ENCODE measurements around the gene KRT77.
"Not testable (repeated sequence)": the region's sequence is repeated elsewhere in the genome, so short reads cannot be mapped to it uniquely, and the experiment has no call there.

KRT77 gene

DNA sequence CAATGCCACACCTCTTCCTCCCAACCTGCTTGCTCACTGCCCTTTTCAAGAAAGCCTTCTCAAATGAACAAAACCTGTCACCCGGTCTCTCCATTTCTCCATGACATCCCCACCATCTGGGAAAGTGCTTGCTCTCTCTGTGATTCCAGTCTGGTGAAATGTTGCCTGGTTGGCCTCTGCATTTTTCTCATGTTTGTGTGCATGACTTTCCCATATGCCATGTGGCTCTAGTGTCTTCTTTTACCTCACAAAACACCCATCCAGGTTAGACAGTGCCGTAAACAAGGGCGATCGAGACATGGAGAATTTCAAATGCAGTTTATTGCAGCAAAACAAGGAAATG, 28.9 kb downstream of the KRT77 start:
- DNase-seq (ENCODE audit: low spot score), result no peak

DNA sequence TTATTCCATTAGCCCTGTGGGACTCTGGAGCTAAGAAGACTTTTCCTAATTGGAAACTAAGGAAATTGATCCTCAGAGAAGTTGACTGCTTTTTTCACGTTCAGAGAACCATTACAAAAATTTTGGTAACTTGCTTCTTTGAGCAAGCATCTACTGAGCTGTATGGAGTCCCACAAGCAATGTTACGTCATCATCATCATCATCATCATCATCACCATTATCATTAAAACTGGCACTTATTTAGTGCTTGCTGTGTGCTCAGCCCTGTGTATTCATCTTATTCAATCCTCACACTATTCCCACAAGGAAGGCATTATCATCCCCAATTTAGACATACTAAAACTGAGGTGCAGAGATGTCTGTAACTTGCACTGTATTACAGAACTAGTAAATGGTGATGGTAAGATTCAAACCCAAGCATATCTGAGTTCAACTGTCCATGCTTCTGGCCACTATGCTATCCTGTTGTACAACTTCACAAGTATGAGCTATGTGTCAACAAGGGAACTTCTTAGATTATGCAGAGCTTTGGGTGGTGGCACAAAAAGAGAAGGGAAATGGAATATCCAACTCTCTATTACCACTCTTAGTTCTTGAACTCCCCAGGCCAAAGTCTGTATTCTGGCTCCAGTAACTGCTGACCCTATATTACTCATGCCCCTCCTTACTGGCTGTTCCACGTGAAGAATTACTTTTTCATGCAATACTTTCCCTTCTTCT, 29.5 kb downstream of the KRT77 start:
- no peak for DNase-seq (ENCODE audit: low spot score)

DNA sequence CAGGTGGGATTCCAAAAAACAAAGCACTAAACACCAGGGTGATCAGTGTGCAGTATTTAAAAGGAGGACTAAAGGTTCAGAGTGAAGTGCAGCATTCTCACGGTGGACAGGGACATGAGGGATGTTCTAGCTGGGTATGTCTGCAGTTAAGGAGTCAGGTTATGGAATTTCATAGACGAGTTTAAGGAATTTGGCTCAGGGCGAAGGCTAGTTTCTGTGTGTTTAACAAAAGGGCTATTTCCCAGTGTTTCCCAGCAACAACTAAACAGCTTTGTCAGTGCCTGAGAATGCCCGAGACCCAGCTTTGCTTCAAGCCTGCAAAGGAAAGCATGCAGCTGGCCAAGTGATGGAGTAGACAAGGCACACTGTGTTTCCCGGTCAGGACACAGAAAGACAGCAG, 30.1 kb downstream of the KRT77 start:
- no peak for DNase-seq (ENCODE audit: low spot score)

DNA sequence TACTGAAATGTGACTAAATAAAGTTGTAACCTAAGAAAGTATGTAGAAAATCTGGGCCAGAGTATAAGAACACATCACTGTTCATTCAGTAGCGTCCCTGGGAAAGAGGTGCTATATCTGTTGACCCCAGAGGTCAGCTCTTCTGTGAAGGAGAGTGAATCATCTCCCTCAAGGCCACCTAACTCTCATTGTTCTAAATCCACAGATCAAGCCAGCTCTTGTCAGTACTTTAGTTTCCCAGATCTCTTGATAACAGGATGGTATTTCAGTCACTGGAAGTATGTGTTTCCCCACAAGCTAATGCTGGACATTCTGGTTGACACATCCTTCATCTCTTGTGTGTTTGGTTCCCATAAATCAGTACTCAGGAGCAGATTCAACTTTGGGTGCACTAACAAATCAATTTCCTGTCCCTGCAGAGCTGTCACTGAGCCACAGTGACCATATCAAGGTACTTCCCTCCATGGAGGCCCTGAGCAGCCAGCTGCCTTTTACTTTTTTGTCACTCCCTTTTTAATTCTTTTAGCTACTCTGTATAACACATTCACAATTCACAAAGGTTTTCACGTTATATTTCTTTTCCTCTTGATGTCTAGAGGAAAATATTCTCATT, 30.9 kb downstream of the KRT77 start:
- no peak for DNase-seq (ENCODE audit: low spot score)

DNA sequence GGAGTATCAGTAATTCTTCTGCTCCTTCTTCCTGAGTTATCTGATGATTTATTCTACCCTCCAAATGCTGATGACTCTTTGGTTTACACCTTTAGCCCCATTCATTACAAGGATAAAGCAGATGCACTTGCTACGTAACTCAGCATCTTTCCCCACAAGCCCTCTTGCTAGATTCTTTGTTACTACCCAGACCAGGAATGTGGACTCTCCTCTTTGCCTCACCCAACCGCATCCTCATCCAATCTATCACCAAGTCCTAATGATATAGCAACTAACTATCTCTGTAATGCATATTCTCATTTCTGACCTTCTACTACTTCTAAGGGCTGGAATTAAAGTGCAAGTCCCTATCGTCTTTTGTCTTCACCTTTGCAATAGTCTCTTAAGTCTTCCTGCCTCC, 32.4 kb downstream of the KRT77 start:
- DNase-seq (ENCODE audit: low spot score), result no peak

DNA sequence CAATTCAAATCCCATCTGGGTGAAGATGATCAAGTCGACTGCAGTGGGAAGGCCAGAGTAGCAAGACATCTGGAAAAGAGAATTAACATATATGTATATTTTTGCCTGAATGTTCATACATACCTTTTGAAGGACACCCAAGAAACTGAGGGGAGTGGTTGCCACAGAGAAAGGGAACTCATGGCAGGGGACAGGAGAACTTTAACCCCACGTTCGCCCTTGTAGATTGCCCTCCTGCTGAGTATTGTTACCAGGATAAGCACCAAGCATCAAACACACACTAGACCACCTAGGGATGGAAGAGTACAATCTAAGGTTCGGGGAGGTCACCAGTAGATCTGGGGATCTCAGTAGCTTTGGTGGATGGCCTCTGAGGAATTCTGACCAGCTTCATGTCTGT, 32.8 kb downstream of the KRT77 start:
- no peak for DNase-seq (ENCODE audit: low spot score)

DNA sequence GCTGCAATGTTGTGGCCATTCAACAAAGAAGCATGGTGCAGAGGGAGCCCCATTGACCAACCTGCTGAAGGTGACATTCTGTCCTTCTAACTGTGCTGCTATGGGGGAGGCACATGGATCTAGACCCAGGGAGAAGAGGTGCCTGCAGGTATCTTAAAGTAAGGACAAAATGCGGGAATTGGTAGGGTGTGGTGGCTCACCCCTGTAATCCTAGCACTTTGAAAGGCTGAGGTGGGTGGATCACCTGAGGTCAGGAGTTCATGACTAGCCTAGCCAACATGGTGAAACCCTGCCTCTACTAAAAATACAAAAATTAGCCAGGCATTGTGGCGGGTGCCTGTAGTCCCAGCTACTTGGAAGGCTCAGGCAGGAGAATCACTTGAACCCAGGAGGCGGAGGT, 33.4 kb downstream of the KRT77 start:
- not testable (repeated sequence) for DNase-seq (ENCODE audit: low spot score)

DNA sequence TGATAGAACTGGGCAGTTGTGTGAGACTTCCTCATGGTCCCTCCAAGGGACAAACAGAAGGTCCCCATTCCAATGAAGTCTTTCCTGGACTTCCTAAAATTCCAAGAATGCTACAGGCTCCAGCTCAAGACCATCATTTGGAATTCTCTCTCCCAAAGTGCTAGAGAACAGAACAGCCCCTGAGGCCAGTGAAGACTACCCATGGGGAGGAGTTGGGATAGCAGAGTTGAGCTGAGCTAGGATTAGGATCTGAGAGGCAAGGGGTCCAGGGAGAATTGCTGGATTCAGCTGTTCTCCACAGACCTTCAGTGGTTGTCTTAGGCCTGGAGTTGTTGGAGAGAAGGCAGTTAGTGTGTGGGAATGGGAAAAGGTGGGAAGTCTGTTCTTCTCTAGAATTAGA, 33.9 kb downstream of the KRT77 start:
- DNase-seq (ENCODE audit: low spot score), result no peak

DNA sequence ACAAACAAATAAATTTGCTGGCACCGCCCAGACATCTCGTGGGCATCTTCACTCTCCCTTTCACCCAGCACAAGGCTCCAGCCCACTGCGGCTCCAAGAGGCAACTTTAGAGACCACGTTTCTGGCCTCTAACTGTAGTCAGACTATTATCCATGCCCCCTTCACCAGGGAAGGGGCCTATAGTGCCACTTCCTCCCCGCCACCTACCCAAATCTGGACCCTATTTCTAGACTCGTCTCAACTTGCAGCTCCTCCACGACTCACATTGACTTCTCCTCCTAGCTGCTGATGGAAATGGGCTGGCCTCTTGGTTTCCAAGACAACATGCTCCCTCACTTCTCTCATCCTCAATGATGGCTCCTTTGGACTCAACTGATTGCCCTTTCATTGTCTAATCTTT, 35.4 kb downstream of the KRT77 start:
- no peak for DNase-seq (ENCODE audit: low spot score)

DNA sequence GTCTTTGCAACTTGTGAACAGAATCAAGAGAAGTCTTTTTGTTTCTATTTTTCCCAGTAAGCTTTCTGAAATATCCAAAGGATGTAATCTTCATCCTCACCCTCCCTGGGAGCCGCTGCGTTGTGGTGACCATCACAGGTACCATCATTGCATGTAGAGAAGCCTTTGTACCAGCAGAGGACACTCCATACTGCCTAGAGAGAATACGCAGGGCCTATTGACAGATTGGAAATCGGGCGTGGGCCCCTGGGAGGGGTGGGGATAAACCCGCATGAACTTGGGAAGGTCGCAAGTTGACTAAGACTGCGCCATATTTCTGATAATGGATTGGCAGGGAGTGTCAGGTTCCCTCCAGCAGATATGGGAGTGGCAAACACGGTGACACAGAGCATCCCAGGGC, 35.8 kb downstream of the KRT77 start:
- DNase-seq (ENCODE audit: low spot score), result no peak

DNA sequence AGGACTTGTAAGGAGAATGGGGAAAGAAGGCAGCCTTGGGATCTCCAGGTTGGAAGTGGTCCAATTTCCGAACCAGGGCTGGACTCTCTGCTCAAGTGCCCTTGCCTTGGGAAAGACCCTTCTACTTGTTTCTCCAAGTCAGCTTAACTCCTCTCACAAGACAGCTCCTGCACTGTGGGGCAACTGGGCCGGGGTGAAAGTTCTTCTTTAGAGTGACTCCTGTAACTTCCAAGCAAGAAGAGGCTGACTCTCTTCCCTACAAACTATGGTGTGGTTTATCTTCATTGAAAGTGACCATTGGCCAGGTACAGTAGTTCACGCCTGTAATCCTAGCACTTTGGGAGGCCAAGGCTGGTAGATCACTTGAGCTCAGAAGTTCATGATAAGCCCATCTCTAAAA, 36.9 kb downstream of the KRT77 start:
- DNase-seq (ENCODE audit: low spot score), result no peak

DNA sequence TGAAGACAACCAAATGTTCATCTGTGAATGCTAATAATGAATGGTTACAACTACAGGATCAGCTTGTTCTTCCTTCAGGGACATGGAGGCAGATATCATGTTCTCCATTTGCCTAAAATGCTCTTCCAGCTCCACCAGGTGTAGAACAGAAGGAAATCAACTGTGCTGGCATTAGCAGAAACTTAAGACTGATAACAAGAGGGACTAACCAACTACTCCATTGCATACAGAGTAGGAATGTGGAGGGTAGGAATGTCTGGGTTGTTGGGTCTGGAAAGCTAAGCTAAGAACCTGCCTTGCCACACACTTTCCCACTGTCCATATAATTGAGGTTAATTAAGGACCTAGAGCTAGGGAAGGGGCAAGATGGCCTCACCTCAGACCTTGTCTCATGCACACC, 39.9 kb downstream of the KRT77 start:
- no peak for DNase-seq (ENCODE audit: low spot score)

DNA sequence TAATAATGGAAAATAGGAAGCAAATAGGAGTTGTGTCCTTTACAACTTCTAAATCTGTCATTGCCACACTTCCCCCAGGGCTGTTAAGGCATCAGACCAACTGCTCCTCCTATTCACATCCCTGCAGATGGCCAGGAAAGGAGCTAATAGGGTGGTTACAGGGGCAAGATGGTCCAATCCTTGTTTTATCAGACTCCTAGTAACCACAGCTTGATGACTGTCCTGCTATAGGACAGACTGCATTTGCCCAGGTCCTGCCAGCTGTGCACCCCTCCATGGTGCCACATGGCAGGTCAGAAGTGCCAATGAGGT, 40.5 kb downstream of the KRT77 start:
- no peak for DNase-seq (ENCODE audit: low spot score)

DNA sequence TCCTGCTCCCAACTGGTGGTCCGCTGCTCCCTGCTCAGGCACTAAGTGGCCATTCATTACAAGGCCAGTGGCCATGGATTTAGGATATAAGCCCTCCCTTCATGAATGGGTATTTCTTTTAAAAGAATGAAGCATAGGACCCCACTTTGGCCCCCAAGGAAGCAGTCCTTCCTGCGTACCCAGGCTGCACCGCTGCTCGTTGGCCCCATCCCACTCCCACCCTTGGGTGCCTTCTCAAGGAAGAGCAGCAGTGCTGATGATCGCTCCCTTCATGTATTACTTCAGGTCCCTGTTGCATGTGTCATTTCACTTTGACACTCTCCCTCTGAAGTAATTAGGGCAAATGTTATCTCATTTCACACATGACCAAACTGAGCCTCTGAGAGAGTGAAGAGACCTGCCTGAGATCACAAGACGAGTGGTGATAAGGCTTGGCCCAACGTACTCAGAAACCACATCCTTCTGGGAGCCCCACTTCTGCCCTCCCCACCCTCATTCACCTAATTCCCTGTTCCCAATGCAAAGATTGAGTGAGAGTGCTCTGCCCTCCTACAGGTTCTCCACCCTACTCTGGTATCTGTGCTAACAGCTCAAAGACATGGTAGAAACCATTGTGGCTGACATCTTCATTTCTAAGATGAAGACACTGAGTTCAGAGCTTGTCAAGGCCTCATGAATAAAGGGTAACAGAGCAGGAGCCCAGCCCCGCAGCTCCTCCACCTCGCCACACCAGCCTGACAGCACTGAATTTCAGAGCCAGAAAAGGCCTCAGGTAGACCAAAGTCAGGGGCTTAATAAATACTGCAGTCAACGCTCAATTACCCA, 41.0 kb downstream of the KRT77 start:
- no peak for DNase-seq (ENCODE audit: low spot score)

DNA sequence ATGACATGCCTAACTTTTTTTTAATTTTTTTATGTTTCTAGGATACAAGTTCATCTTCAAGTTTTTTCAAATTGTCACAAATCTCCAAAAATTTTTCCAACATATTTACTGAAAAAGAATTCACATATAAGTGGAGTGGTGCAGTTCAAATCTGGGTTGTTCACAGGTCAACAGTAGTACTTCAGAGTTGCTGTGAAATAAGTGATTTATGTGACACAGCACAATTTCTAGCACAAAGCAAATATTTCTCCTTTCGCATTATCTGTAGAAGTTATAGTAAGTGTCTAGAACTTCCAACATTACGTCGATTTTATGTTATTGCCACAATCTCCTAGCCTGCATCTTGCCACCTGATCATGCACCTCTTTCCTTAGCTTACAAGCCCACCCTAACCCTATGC, 41.7 kb downstream of the KRT77 start:
- DNase-seq (ENCODE audit: low spot score), result no peak

DNA sequence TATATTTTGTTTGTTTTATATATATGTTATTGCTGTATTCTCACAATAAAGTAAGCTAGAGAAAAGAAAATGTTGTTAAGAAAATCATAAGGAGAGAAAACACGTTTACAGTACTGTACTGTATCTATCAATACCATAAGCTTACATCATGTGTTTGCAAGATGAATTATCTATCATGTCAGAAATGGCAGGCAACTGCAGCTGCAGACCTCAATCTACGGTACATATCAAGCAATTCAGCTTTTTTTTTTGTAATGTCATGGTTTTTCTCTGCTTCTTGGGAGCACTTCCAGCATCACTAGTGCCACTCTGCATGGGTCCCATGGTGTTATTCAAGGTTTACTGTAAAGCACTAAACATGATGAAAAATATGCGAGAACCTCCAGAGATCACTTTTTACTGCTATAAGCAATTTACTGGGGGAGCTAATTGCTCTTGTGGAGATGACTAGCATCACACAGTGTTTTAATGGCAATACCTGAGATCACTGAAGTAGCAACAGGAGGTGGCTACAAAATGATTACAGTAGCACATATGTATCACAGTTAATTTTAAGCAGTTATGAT, 42.3 kb downstream of the KRT77 start:
- DNase-seq (ENCODE audit: low spot score), result no peak

DNA sequence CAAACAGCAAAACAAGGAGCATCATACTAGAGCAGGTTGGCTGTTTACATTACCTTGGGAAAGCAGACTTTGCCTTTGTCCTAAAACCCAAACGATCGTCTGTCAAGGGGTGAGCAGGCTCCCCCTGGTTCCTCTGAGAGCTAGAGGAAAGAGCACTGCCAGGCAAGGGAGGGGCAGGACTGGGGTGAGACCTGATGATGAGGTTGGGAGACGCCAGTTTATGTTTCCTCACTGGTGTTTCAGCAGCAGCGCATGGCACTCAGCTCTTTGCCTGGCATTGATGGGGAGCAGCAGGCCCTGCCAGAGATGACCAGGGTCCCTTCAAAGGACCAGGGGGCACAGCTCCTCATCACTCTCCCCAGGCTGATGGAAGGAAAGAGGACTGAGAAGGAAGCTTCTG, 43.4 kb downstream of the KRT77 start:
- no peak for DNase-seq (ENCODE audit: low spot score)

DNA sequence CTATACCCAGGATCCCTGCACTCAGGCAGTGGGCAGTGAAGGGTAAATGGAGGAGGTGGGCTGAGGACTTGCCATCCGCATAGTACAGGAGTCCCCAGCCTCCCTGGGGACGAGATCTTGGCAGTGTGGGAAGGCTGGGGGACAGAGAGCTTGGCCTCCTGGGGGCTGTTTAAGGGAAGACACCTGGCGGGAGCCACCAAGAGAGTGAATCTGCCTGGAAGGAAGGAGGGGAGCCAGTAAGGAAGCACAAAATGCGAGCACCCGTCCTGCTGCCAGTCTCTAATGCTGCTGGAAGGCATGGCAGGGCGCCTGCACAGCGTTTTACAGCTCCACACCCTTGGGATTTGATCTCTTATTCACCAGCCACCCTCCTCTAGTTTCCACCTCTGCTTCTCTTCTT, 43.9 kb downstream of the KRT77 start:
- DNase-seq (ENCODE audit: low spot score), result no peak

DNA sequence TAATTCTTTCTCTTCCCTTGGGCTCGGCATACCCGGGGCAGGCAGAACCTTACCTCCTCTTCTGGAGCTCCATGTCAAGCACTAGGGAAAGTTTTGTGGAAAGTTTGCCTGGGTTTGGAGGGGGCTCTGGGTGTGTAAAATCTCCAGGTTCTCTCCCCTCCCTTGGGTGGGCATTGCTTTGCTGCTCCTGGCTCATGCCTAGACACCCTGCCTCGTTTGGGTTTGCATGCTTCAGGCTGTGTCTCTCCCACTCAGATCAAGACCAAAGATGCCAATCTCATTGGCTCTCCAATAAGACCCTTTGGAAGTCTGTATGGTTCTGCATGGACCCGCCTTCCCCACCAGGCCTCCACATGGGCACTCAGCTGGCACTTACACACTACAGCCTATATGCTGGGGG, 45.1 kb downstream of the KRT77 start:
- no peak for DNase-seq (ENCODE audit: low spot score)

DNA sequence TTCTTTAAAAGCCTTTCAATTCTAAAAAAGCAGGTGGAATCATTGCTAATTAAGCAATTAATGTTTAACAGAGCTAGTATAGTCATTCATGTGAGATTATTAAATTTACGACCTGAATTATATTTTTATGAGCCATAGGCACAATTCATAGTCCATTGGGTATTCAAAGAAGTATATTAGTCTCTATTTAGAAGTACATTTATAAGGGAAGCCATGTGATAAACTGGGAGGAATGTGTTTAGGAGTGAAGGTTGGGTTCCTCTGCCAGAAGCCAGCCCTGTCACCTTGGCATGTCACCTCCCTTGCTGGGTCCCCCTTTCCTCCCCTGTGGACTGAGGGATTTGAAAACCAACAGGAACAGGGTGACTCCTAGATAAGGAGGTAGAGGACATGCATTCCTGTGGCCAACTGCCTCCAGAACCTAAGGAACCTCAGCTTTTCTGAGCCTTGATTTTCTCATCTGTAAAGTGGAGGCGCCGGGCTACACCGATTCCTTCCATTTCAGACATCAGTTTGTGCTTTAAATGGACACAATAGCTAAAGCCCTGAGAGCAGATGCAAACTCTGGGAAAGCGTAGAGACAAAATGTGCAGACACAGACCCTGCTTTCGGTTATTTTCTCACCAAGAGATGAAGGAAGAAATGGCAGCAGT, 45.9 kb downstream of the KRT77 start:
- no peak for DNase-seq (ENCODE audit: low spot score)

DNA sequence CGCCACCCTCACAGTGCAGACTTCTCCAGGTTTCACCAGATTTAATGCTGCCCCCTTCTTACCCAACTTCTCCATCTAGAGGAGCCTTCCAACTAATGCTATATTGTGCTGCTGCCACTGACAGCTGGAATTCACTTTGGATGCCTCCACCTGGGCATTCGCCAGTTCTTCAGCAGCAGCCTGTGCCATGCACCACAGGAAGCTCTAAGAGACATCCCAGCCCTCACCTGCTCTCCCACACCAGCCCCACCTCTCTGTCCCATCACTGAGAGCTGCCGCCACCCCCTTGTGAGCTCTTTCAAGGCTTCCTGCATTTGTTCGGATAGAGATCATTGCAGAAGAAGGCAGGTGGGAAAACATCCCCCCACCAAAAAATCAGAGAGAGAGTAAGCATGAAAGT, 46.7 kb downstream of the KRT77 start:
- DNase-seq (ENCODE audit: low spot score), result no peak

DNA sequence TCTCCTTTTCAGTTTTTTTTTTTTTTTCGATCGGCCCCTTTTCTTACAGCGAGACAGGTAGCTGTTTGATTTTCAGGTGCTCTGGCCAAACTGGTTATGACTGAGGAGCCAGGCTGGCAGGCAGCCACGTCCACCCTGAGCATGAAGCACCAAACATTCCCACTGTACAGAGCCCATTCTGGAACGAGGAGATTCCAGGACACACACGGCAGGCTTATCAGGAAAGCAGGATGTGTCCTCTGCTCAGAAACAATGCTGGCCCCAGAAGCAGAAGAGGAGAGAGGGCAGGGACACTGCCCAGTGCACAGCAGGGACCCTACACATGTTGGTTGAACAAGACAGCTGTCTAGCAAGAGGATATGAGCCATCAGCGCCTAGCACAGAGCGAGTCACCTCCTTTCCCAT, 47.6 kb downstream of the KRT77 start:
- no peak for DNase-seq (ENCODE audit: low spot score)

DNA sequence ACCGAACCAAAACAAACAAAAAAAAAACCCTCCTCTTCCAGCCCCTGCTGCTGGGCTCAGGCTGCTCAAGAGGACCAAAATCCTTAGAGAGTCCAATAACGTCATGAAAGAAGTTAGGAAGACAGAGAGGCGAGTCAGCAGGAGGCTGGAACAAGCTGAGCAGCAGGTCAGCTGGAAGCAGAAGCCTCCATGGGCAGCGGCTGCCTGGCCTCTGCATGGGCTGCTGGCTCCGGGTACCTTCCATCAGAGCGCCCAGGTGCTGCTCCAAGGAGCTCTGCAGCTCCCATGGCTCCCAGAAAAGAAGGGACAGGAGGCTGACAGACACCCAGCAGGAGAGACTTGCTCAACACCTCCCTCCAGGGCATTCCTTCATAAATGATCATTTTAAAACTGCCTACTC, 48.1 kb downstream of the KRT77 start:
- no peak for DNase-seq (ENCODE audit: low spot score)

Measured in AG08395 (cell line).